Measurements from ENCODE around the gene TMEM51.

The TMEM51 gene, protein sequence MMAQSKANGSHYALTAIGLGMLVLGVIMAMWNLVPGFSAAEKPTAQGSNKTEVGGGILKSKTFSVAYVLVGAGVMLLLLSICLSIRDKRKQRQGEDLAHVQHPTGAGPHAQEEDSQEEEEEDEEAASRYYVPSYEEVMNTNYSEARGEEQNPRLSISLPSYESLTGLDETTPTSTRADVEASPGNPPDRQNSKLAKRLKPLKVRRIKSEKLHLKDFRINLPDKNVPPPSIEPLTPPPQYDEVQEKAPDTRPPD

GRCh38 chr1:15153184-15153841 lies at the start of gene TMEM51:
Gene TMEM51, plus strand, starts transcription at chr1:15153747. Its CDS starts 61,341 bp downstream, at chr1:15215088.
- peak; percentile 13 for DNase-seq

GRCh38 chr1:15103906-15104305 lies 49.6 kb upstream of the TMEM51 start:
- DNase-seq = no peak

- DNase-seq = no peak
These were observed 48.8 kb upstream of the TMEM51 start for GRCh38 chr1:15104768-15105167.

- DNase-seq = no peak
These were observed 46.9 kb upstream of the TMEM51 start for GRCh38 chr1:15106608-15107007.

DNA sequence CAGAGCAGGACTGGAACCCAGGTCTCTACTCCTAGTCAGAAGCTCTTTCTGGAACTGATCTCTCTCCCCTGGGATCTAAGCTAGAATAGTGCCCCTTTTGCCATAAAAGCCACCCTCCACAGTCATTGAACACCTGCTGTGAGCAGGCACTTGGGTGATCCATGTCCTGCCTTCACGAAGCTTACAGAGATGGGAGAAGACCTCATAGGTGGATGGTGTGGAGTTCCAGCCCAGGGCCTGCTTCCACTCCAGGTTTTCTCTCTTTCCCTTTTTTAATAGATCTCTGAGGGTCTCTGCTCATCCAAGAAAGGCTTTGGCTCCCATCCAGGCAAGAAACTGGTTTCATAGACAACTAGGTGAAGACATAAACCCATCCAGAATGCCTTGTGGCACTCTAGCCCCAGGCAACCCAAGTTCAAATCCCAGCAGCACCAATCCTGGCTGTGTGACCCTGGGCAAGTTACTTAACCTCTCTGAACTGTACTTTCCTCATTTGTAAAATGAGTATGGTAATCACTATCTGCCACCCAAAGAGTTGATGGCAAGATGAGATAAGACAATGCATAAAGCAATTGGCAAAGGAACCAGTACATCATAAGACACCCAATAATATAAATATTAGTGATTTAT lies 46.4 kb upstream of the TMEM51 start:
- no peak for DNase-seq

DNA sequence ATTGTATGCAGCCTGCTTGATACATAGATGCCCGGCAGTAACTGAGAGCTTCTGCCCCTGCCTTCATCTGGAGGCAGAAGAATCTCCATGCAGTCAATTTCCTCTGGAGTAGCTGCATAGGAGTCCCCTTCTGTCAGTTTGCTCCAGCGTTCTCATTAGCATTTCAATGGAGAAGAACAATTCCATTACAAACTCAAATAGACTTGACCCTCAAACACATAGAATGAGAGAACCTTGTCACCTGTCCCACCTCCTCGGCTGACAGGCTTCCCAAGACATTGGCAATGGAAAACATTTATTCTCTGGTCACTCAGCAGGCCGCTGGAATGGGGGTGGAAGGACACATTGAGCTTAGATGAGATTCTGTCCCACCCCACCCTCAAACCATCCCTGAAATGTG lies 45.6 kb upstream of the TMEM51 start:
- DNase-seq = no peak

GRCh38 chr1:15110128-15110866 lies 43.2 kb upstream of the TMEM51 start:
- no peak for DNase-seq

DNA sequence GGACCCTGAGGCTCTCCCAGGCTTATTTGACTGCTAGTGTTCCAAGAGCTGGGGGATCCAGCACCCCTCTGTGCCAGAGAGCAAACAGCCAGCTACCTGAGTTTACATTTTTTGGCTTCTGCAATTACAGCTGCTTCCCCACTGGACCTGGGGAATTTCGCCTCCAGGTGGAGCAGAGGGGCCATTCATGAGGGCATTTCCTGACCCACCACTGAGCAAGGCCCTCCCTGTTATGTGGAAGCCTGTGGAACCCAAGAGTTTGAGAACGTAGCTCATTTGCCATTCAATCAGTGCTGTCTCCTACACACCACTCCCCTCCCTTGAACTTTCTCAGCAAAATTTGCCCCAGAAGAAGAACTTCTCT lies 42.7 kb upstream of the TMEM51 start:
- DNase-seq = no peak

GRCh38 chr1:15113146-15113545 lies 40.4 kb upstream of the TMEM51 start:
- no peak for DNase-seq

GRCh38 chr1:15114884-15115283 lies 38.7 kb upstream of the TMEM51 start:
- DNase-seq = no peak

DNA sequence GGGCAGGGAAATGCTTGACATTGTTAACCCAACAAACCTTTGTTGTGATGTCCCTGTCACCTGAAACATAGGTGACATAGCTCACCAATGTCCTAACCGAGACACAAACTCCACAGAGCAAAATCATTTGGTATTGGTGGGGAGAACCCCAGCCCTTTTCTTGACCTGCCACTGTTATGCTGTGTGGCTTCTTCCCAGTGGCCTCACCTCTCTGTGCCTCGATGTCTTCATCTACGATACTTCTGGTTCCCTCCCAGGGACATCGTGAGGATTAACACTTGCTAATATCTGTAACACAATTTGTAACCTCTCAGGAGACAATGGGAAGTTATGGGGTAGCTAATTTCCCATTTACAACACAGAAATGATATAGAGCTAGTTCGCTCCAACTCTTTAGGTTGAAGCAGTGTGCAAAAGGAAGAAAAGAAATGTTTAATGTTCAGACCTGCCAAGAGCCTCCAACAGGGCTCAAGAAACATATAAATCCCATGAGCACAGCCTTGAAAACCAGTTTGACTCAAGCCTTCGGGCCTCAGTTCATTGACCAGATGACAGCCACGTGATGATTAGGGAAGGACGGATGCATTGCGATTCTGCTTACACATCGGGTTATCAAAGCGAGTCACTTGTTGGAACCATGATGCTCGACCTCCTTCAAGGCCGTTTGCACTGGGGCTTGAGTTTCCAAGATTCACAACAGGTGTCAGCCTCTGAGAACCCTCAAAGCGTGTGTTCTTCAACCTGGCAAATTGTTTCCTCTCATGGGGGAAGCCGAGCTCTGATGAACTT lies 37.8 kb upstream of the TMEM51 start:
- DNase-seq = no peak

DNA sequence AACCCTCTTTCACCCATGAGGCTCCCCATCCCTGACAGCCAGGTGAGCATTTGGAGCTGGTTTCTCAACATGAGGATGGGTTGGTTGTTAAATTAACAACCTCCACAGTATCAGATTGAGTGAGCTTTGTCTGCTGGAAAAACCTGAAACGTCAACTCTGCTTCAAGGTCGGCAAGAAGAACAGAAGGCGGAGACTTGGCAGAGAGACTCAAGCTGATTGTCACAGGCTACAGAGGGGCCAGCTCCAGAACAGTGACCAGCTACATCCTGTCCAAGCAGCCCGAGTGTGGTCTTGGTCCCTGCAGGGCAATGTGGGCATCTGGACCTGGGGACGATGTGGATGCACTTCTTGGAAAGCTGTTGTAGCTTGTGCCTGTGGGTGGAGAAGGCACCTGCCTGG lies 36.6 kb upstream of the TMEM51 start:
- DNase-seq = no peak

DNA sequence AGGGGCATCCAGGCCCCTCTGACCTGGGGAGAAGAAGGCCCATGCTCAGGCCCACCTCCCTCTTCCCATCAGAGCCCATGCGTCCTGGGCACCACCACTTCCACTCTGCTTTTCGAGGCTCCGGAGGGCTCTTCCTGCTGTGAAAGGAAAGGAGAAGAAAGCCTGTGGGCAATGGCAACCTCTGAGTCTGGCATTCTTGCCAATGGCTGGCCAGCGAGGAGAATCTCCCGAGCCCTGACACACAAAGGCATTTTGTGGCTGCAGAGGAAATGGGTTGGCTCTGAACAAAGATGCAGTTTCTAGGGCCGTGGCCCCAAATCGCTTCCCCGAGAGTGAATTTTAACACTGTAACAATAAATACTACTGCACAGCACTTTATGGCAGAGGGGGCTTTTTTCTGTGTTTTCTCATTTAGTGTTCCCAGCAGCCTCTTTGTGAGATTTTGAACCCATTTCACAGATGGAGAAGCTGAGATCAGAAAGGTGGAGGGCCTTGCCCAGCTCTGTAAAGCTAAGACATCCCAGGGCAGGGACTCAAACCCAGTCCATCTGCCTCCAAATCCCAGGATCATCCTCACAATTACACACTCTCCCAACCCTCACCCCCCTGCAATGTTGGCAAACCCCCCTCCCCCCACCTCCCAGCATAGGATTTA lies 35.7 kb upstream of the TMEM51 start:
- DNase-seq = no peak

- DNase-seq = no peak
These were observed 35.0 kb upstream of the TMEM51 start for GRCh38 chr1:15118579-15118978.

- no peak for DNase-seq
These were observed 33.1 kb upstream of the TMEM51 start for GRCh38 chr1:15120251-15120945.

DNA sequence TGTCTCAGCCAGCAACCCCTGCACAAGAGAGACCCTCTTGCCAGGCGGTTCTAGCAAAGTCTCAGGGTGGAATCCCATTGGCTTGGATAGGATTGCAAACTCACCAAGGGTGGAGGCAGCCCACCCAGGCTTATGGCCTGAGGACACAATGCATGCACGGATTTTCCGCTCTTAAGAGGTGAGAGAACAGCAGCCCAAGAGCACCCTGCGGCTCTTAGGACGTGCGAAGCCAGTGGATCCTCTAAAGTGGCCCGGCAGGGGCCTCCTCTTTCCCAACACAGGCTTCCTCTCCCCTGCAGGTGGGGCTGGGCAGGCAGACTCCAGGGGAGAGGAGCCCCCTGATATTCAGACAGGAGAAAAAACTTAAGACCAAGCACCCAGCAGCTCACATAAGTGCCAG lies 31.2 kb upstream of the TMEM51 start:
- DNase-seq = no peak

DNA sequence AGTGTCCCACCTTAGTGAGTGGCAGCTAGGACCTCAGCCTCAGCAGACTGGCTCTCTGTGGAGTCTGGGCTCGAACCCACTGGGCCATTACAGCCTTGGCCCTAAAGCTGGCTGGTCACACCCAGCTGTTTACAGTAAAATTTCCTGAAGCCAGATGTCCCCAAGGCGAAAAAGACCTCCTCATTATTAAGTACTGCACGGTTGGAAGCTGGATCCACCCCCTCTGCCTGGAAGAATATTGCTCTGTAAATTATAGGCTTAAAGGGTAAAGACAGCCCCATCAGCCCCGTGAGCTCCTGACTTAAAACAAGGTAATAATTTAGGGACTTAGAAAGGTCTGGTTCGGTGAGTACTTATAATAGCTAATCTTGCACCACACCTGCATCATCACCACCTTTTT lies 30.3 kb upstream of the TMEM51 start:
- no peak for DNase-seq

GRCh38 chr1:15123925-15124324 lies 29.6 kb upstream of the TMEM51 start:
- no peak for DNase-seq

DNA sequence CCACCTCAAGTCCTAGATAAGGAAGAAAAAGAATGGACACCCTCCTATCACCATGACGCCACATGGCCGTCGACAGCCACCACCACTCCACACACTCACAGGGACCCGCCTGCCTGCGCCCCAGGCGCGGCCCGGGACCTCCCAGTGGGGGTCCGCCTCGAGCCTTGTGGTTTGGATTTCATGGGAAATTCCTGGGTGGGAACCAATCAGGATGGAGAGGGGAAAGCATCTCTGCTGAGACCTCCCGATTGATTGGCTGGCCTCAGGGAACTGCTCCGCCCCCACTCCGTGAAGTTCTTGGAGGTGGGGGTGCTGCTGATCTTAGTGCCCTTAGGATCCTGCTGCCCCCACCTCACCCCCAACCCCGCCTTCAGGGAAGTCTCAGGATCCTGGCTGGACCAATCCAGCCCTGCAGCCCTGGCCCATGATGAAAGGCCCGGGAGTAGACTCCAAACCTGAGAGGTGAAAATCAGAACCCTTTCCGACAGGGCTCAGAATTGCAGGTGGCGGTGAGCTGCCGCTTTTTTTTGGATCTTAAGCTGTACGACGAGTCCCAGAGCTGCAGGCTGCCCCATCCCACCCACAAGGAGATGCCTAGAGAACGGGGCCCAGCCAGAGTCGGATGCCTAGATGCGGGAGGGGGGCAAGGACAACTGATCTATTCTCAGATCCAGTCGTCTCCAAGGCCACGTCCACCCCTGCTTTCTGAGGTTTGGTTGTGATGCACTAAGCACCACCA lies 29.0 kb upstream of the TMEM51 start:
- no peak for DNase-seq

GRCh38 chr1:15125101-15125745 lies 28.3 kb upstream of the TMEM51 start:
- DNase-seq = no peak
